ENCODE measurements around the gene DCBLD1.

DNA sequence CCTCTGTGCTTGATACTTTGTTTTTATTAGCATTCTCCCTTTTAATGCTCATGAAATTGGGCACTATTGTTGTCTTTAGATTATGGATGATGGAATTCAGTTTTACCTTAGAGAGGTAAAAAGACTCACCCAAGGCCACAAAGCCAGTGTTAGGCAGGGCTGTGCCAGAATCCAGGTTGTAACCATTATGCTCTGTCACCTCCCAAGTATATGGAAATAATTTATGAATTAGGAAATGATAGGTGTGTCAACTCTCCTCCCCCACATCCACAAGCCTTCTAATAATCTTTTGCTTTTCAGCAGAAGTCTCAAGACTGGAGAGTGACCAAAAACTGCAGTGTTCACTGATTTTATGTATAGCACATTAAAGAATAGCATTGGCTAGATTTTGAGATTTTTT is 13.0 kb downstream of the DCBLD1 start:
- TF ChIP-seq CTCF (IDR thresholded peaks at IDR 0.05; ENCODE audit: low read length) (no peak), EZH2 (IDR thresholded peaks at IDR 0.05; ENCODE audit: borderline replicate concordance, low read length) (no peak)

All from OCI-LY1 (cell line).